ENCODE data around the gene HOXD8.

GRCh38 chr2:176161825-176162626, 32.5 kb downstream of the HOXD8 start:
- TF ChIP-seq, protein P1, sequence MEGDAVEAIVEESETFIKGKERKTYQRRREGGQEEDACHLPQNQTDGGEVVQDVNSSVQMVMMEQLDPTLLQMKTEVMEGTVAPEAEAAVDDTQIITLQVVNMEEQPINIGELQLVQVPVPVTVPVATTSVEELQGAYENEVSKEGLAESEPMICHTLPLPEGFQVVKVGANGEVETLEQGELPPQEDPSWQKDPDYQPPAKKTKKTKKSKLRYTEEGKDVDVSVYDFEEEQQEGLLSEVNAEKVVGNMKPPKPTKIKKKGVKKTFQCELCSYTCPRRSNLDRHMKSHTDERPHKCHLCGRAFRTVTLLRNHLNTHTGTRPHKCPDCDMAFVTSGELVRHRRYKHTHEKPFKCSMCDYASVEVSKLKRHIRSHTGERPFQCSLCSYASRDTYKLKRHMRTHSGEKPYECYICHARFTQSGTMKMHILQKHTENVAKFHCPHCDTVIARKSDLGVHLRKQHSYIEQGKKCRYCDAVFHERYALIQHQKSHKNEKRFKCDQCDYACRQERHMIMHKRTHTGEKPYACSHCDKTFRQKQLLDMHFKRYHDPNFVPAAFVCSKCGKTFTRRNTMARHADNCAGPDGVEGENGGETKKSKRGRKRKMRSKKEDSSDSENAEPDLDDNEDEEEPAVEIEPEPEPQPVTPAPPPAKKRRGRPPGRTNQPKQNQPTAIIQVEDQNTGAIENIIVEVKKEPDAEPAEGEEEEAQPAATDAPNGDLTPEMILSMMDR (conservative IDR thresholded peaks at IDR 0.05 in 1 of 2, IDR thresholded peaks at IDR 0.05 in 1 of 2; ENCODE audit: low read depth in 1 of 2, low read length in 2 of 2), result no peak
- no peak for TF ChIP-seq EZH2 (IDR thresholded peaks at IDR 0.05; ENCODE audit: low read length, missing control alignments)
